Measurements from ENCODE around the gene PLSCR1. TPM values are rescaled to one million over a fixed set of nuclear protein-coding genes. Genes with fewer than 3 reads are reported as not detected.

The PLSCR1 gene
- total RNA-seq, 1 donor from 2014 or later, result 25.4 TPM

GRCh38 chr3:146550070-146550615 is 5.7 kb upstream of the PLSCR1 start:
- no peak for DNase-seq
- Histone ChIP-seq H3K36me3 (no peaks in the 10 kb centered on the region), H3K9me3 (replicated peaks) (no peaks in the 10 kb centered on the region), H3K27ac (replicated peaks) (no peak overlapping the region), H3K27me3 (ENCODE audit: low read depth) (peaks cover 13% of the 10 kb centered on the region), H3K4me1 (peaks cover 4% of the 10 kb centered on the region), H3K4me3 (no peak overlapping the region)
- TF ChIP-seq, protein P1, sequence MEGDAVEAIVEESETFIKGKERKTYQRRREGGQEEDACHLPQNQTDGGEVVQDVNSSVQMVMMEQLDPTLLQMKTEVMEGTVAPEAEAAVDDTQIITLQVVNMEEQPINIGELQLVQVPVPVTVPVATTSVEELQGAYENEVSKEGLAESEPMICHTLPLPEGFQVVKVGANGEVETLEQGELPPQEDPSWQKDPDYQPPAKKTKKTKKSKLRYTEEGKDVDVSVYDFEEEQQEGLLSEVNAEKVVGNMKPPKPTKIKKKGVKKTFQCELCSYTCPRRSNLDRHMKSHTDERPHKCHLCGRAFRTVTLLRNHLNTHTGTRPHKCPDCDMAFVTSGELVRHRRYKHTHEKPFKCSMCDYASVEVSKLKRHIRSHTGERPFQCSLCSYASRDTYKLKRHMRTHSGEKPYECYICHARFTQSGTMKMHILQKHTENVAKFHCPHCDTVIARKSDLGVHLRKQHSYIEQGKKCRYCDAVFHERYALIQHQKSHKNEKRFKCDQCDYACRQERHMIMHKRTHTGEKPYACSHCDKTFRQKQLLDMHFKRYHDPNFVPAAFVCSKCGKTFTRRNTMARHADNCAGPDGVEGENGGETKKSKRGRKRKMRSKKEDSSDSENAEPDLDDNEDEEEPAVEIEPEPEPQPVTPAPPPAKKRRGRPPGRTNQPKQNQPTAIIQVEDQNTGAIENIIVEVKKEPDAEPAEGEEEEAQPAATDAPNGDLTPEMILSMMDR (IDR thresholded peaks at IDR 0.05; ENCODE audit: borderline replicate concordance), result no peak
- intact Hi-C loops (cut with micrococcal nuclease), result no loop called here

- peaks cover 31% of the 10 kb centered on the region for H3K4me1 ChIP-seq
- H3K27ac ChIP-seq (replicated peaks), result no peak overlapping the region
- H3K9me3 ChIP-seq (replicated peaks), result no peaks in the 10 kb centered on the region
- TF ChIP-seq, protein P1 (IDR thresholded peaks at IDR 0.05; ENCODE audit: borderline replicate concordance), result no peak
- H3K4me3 ChIP-seq, result no peak overlapping the region
- H3K36me3 ChIP-seq, result no peaks in the 10 kb centered on the region
- intact Hi-C loops (cut with micrococcal nuclease), result no loop called here
- H3K27me3 ChIP-seq (ENCODE audit: low read depth), result peaks cover 13% of the 10 kb centered on the region
- DNase-seq, result no peak
These were observed 2.9 kb upstream of the PLSCR1 start for GRCh38 chr3:146547235-146547835.

DNA sequence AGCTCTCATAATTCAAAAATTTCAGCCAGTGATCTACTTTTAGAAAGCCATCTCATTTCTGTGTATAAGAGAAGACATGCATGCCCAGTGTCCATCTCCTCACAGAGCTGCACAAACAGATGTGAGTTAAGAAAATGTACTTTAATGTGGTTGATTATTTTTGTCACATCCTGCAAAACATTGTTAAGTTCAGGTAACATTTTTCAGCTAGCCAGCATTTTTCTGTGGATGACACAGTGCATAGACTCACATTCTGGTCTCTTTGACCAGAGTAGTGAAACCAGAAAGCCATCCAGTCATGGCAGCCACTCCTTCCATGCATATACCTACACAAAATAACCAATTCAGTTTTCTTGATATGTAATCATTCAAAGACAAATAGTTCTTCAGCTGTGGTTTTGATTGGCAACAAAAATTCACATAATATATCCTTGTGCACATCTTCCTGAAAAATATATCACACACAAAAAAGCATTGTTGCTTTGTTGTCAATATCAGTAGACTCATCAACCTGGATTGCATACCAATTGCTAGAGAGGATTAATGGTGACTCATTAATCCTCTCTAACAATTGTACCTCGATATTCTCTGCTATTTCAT is 2.1 kb upstream of the PLSCR1 start:
- DNase-seq, result no peak
- Histone ChIP-seq H3K4me1 (peaks cover 40% of the 10 kb centered on the region), H3K27ac (replicated peaks) (no peak overlapping the region), H3K36me3 (no peaks in the 10 kb centered on the region), H3K27me3 (ENCODE audit: low read depth) (peaks cover 13% of the 10 kb centered on the region), H3K4me3 (no peak overlapping the region), H3K9me3 (replicated peaks) (no peaks in the 10 kb centered on the region)
- intact Hi-C loops (cut with micrococcal nuclease), result no loop called here
- TF ChIP-seq, protein P1 (IDR thresholded peaks at IDR 0.05; ENCODE audit: borderline replicate concordance), result no peak

DNA sequence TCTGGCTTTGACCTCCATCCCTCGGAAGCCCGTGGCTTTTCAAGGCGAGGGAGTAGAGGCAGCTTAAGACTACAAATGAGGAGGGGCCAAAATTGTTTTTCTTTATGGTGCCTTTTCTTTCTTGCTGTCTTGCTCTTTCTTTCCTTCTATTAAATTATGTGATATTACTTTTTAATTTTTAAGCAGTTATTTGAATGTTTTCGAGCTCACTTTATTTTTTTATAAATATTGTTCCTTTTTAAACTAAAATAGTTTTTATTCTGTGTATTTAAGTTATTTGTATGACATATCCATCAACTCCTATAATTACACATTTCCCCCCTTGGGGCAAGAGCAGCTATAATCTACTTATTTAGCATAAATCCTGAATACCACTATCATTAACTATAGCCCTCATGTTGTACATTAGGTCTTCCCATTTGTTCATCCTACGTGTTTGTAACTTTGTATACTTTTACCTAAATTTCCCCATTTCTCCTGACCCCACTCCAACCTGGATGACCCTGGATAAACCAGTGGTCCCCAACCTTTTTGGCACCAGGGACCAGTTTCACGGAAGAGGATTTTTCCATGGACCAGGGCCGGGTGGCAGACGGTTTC is 622 bp upstream of the PLSCR1 start:
- no peak for DNase-seq
- Histone ChIP-seq H3K27me3 (ENCODE audit: low read depth) (peaks cover 13% of the 10 kb centered on the region), H3K9me3 (replicated peaks) (no peaks in the 10 kb centered on the region), H3K36me3 (no peaks in the 10 kb centered on the region), H3K27ac (replicated peaks) (peak overlapping the region; percentile 95), H3K4me1 (peaks cover 54% of the 10 kb centered on the region), H3K4me3 (peak overlapping the region; percentile 85)
- TF ChIP-seq, protein P1 (IDR thresholded peaks at IDR 0.05; ENCODE audit: borderline replicate concordance), result no peak
- intact Hi-C loops (cut with micrococcal nuclease), result no loop called here

DNA sequence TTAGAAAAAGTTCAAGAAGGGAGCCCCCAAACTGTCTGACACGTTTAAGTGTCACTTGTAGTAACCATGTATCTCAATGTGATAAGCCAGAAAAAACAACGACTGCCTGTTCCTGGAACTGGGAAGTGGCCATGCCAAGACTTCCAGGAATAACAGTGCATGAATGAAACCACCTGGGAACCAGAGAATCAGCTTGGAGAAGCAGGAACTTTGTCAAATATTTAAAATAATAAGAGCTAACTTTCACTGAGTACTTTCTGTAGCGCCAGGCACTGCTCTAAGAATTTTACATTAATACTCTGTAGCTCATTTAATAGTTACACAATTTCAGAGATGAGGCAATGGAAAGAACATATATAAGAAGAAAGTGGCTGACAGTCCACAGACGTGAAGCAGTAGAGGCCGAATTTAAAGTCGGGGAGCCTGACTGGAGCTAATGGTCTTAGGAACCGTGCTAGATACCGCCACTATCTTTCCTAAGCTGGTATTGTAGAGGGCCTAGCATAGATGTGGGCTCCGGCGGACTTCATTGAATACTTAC is 876 bp downstream of the PLSCR1 start:
- TF ChIP-seq, protein P1 (IDR thresholded peaks at IDR 0.05; ENCODE audit: borderline replicate concordance), result no peak
- no peaks in the 10 kb centered on the region for H3K36me3 ChIP-seq
- H3K4me1 ChIP-seq, result peaks cover 69% of the 10 kb centered on the region
- H3K27me3 ChIP-seq (ENCODE audit: low read depth), result peaks cover 13% of the 10 kb centered on the region
- intact Hi-C loops (cut with micrococcal nuclease), result no loop called here
- H3K27ac ChIP-seq (replicated peaks), result peak overlapping the region; percentile 95
- H3K9me3 ChIP-seq (replicated peaks), result no peaks in the 10 kb centered on the region
- H3K4me3 ChIP-seq, result peak overlapping the region; percentile 85
- DNase-seq, result no peak
